Type B pancreatic cell (in vitro differentiated cells): ENCODE measurements around the gene CWC27. TPM values are rescaled to one million over a fixed set of nuclear protein-coding genes. Genes with fewer than 3 reads are reported as not detected.
"Not testable (repeated sequence)": the region's sequence is repeated elsewhere in the genome, so short reads cannot be mapped to it uniquely, and the experiment has no call there.

Experiments
- DNase-seq: peaks from one replicate; pipeline ENCODE4 v3.0.0; 2021; ENCODE audit warnings: mixed read lengths; ENCODE audit not compliant: unreplicated experiment; ENCODE audit errors: extremely low spot score
- H3K27ac Mint-ChIP-seq: 2 replicates; pipeline ENCODE4 v1.8.0; 2021; ENCODE audit warnings: mild to moderate bottlenecking, mixed read lengths
- H3K27me3 Mint-ChIP-seq: 2 replicates; pipeline ENCODE4 v1.8.0; 2021; ENCODE audit warnings: mixed read lengths
- H3K36me3 Mint-ChIP-seq: 2 replicates; pipeline ENCODE4 v1.8.0; 2021; ENCODE audit warnings: mixed read lengths
- H3K4me1 Mint-ChIP-seq: one replicate; pipeline ENCODE4 v1.8.0; 2021; ENCODE audit warnings: mixed read lengths; ENCODE audit not compliant: unreplicated experiment
- H3K4me3 Mint-ChIP-seq: 2 replicates; pipeline ENCODE4 v1.8.0; 2021; ENCODE audit warnings: mild to moderate bottlenecking, mixed read lengths
- H3K9me3 Mint-ChIP-seq: 2 replicates; pipeline ENCODE4 v1.8.0; 2021; ENCODE audit warnings: mixed read lengths
- total RNA-seq: library from RNA; stranded (reverse); gene quantifications from 2 replicates; pipeline ENCODE4 v1.2.1, GENCODE V29; 2021; ENCODE audit warnings: low replicate concordance
- TF ChIP-seq, protein P1 (sequence below): fragments of 200-600 bp; sonication (generic); conservative IDR thresholded peaks from 2 replicates; pipeline ENCODE4 v1.5.0; 2021; ENCODE audit warnings: antibody characterized with exemption, mild to moderate bottlenecking

Gene CWC27
- total RNA-seq, 1 donor from 2014 or later, result 32.0 TPM

DNA sequence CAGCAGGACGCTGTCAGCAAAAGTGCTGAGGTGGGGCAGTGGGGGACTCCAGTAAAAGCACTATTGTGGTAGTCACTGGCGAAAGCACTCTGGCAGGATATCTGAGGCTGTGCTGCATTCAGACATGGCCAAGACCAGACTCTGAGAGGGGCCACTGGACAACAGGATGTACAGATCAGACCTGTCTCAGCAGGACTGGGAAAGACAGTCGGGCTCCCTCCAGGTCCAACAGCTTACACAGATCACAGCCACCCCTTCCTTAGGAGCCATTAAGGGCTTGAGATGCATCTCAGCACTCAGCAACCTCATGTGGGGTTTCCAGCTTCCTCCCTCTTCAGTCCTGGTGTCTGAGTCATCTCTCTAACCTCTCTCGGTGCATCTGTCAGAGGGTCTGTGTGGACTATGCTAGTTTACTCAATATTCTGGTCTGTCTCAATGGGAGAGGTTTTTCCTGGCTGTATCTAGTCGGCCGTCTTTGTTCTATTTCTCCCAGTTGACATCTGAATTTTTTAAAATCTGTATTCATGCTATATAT lies 154.5 kb downstream of the CWC27 start:
- H3K4me1 Mint-ChIP-seq, result no peaks in the 10 kb centered on the region
- no peak overlapping the region for H3K4me3 Mint-ChIP-seq
- peaks cover 15% of the 10 kb centered on the region for H3K9me3 Mint-ChIP-seq
- TF ChIP-seq, protein P1, sequence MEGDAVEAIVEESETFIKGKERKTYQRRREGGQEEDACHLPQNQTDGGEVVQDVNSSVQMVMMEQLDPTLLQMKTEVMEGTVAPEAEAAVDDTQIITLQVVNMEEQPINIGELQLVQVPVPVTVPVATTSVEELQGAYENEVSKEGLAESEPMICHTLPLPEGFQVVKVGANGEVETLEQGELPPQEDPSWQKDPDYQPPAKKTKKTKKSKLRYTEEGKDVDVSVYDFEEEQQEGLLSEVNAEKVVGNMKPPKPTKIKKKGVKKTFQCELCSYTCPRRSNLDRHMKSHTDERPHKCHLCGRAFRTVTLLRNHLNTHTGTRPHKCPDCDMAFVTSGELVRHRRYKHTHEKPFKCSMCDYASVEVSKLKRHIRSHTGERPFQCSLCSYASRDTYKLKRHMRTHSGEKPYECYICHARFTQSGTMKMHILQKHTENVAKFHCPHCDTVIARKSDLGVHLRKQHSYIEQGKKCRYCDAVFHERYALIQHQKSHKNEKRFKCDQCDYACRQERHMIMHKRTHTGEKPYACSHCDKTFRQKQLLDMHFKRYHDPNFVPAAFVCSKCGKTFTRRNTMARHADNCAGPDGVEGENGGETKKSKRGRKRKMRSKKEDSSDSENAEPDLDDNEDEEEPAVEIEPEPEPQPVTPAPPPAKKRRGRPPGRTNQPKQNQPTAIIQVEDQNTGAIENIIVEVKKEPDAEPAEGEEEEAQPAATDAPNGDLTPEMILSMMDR, result no peak
- no peak overlapping the region for H3K27ac Mint-ChIP-seq
- no peaks in the 10 kb centered on the region for H3K27me3 Mint-ChIP-seq
- H3K36me3 Mint-ChIP-seq, result peaks cover 23% of the 10 kb centered on the region
- no peak for DNase-seq

DNA sequence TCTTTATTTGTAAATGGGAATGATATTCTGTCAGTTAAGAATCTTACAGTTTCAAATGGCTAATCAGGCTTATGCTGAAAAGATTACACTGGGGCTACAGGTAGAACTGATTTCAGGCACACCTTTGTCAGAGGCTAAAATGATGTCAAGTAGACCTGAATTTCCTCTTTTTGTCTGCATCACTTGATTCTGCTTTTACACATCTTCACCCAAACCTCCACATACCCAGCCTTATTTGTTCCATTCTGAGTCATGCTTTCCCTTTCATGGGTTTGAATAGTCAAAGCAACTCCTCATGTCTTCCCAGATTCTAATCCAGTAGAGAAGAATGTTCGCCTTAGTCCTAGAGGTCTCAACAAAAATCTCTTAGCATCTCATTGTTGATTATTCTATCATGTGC lies 156.4 kb downstream of the CWC27 start:
- Mint-ChIP-seq H3K9me3 (peaks cover 24% of the 10 kb centered on the region), H3K36me3 (peaks cover 33% of the 10 kb centered on the region), H3K4me3 (no peak overlapping the region), H3K27me3 (no peaks in the 10 kb centered on the region), H3K4me1 (no peaks in the 10 kb centered on the region), H3K27ac (no peak overlapping the region)
- no peak for DNase-seq
- TF ChIP-seq, protein P1, result no peak

DNA sequence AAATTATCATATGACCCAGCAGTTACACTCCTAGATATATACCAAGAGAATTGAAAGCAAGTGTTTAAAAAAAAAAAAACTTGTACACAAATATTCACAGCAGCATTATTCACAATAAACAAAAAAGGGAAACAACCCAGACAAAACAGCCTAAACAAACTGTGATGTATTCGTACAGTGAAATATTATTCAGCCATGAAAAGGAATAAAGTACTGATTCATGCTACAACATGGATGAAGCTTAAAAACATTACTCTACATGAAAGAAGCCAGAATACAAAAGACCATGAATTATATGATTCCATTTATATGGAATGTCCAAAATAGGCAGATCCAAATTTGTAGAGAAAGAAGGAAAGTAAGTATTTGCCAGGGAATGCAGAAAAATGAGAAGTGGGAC lies 161.1 kb downstream of the CWC27 start:
- Mint-ChIP-seq H3K4me1 (no peaks in the 10 kb centered on the region), H3K9me3 (peaks cover 9% of the 10 kb centered on the region), H3K27ac (no peak overlapping the region), H3K36me3 (peaks cover 23% of the 10 kb centered on the region), H3K4me3 (no peak overlapping the region), H3K27me3 (no peaks in the 10 kb centered on the region)
- no peak for DNase-seq
- TF ChIP-seq, protein P1, result no peak

DNA sequence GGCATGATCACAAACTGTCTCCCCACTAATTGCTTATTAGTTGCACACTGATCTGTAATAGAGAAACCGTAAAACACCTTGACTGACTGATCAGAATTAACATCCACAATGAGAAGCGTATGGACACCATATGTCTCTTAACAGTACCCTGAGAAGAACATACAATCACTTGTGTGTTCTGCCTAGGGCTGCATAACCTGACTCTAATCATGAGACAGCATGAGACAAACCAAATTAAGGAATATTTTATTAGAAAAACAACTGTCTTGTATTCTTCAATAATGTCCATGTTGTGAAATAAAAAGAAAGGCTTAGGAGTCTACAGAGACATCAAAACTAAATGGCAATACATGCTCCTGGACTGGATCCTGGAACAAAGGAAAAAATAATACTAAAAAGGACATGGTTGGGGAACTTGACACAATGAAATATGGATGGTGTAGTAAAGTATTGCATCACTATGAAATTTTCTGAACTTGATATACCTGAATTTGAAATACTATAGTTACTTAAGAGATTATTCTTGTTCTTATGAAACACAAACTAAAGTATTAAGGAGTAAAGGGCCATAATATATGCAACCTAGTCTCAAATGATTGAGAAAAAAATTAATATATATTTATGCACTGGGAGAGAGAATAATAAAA lies 162.1 kb downstream of the CWC27 start:
- Mint-ChIP-seq H3K27me3 (no peaks in the 10 kb centered on the region), H3K27ac (no peak overlapping the region), H3K36me3 (peaks cover 25% of the 10 kb centered on the region), H3K9me3 (peaks cover 9% of the 10 kb centered on the region), H3K4me3 (no peak overlapping the region), H3K4me1 (no peaks in the 10 kb centered on the region)
- TF ChIP-seq, protein P1, result no peak
- DNase-seq, result no peak

DNA sequence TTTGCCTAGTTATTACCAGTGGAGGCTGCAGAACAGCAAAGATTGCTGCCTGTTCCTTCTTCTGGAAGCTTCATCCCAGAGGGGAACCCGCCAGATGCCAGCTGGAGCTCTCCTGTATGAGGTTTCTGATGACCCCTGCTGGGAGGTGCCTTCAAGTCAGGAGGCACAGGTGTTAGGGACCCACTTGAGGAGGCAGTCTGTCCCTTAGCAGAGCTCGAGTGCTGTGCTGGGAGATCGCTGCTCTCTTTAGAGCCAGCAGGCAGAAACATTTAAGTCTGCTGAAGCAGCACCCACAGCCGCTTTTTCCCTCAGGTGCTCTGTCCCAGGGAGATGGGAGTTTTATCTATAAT lies 170.7 kb downstream of the CWC27 start:
- not testable (repeated sequence) for H3K4me1 Mint-ChIP-seq, H3K27me3 Mint-ChIP-seq, DNase-seq, H3K9me3 Mint-ChIP-seq, H3K27ac Mint-ChIP-seq, H3K4me3 Mint-ChIP-seq
- peaks cover 10% of the 10 kb centered on the region for H3K36me3 Mint-ChIP-seq

DNA sequence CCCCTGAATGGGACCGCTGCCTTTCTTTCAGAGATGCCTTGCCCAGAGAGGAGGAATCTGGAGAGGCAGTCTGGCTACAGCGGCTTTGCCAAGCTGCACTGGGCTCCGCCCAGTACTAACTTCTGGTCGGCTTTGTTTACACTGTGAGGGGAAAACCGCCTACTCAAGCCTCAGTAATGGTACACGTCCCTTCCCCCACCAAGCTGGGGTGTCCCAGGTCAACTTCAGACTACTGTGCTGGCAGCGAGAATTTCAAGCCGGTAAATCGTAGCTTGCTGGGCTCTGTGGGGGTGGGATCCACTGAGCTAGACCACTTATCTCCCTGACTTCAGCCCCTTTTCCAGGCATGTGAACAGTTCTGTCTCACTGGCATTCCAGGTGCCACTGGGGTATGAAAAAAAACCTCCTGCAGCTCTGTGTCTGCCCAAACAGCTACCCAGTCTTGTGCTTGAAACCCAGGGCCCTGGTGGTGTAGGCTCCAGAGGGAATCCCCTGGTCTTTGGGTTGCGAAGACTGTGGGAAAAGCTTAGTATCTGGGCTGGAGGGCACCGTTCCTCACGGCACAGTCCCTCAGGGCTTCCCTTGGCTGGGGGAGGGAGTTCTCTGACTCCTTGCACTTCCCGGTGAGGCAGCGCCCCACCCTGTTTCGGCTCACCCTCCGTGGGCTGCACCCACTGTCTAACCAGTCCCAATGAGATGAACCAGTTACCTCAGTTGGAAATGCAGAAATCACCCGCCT lies 171.2 kb downstream of the CWC27 start:
- TF ChIP-seq, protein P1, result no peak
- no peak overlapping the region for H3K4me3 Mint-ChIP-seq
- no peaks in the 10 kb centered on the region for H3K4me1 Mint-ChIP-seq
- no peak overlapping the region for H3K27ac Mint-ChIP-seq
- H3K9me3 Mint-ChIP-seq, result peaks cover 10% of the 10 kb centered on the region
- H3K27me3 Mint-ChIP-seq, result no peaks in the 10 kb centered on the region
- DNase-seq, result no peak
- H3K36me3 Mint-ChIP-seq, result peaks cover 7% of the 10 kb centered on the region
